ENCODE measurements around the gene REC8.

DNA sequence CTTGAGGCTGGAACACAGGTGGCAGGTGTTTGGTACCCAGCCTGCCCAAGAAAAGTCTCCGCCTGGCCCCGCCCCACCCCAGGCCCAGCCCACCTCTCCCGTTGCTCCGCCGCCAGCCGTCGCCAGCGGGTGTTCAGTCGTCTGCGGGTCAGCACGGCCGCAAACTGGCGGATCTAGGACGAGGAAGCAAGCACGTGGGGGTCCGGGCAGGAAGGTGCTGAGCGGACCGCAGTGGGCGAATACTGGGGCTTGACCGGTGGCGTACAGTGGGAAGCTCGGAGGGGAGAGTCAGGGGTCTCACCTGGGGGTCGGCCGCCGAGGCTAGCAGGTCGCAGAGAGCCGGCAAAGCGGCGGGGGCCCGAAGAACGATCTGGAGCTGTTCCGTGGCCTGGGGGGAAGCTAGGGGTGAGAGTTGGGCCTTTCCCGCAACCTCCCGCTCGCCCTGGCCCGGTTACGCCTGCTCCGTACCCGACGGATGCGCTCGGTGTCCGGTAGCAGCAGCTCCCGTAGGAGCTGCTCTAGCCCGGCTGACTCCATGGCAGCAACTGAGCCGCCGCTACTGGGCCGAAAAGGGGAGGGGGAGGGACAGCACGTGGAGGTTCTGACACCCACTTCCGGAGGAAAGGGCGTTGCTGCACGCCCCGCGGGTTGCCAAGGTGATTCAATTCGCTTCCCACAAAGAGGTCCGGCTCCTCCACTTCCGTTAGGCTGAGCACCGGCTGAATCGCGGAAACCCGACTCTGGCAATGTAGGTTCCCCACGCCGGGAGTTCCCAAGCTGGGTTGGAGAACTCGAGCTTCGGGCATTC is 16.6 kb downstream of the REC8 start, which contains the start of gene IPO4:
- TF ChIP-seq, protein P1, sequence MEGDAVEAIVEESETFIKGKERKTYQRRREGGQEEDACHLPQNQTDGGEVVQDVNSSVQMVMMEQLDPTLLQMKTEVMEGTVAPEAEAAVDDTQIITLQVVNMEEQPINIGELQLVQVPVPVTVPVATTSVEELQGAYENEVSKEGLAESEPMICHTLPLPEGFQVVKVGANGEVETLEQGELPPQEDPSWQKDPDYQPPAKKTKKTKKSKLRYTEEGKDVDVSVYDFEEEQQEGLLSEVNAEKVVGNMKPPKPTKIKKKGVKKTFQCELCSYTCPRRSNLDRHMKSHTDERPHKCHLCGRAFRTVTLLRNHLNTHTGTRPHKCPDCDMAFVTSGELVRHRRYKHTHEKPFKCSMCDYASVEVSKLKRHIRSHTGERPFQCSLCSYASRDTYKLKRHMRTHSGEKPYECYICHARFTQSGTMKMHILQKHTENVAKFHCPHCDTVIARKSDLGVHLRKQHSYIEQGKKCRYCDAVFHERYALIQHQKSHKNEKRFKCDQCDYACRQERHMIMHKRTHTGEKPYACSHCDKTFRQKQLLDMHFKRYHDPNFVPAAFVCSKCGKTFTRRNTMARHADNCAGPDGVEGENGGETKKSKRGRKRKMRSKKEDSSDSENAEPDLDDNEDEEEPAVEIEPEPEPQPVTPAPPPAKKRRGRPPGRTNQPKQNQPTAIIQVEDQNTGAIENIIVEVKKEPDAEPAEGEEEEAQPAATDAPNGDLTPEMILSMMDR (IDR thresholded peaks at IDR 0.05) = no peak
- TF ChIP-seq POLR2A (IDR thresholded peaks at IDR 0.05) = no peak
- no peak for TF ChIP-seq EP300 (IDR thresholded peaks at IDR 0.05)
- peak; percentile 58 to 84 (median 65) for TF ChIP-seq POLR2AphosphoS5 (IDR thresholded peaks at IDR 0.05)

Data from suprapubic skin (tissue), 4 donors.